ENCODE results near the gene ADRA2C.

GRCh38 chr4:3733195-3733594 is 33.0 kb upstream of the ADRA2C start:
- TF ChIP-seq CTCF (conservative IDR thresholded peaks at IDR 0.05 in 1 of 2, IDR thresholded peaks at IDR 0.05 in 1 of 2; ENCODE audit: extremely low read depth in 1 of 2, insufficient read depth in 1 of 2, low read depth in 1 of 2, low read length in 2 of 2), result no peak
- TF ChIP-seq EZH2 (IDR thresholded peaks at IDR 0.05; ENCODE audit: borderline replicate concordance, low read length), result no peak

All from mammary epithelial cell (primary cell).